Measurements from ENCODE around the gene VPS16. TPM values are rescaled to one million over a fixed set of nuclear protein-coding genes. Genes with fewer than 3 reads are reported as not detected.

VPS16 gene
- total and polyA plus RNA-seq, 2 of the 4 experiments (the other 2 are of a cell fraction) = 38.7 to 48.0 TPM

GRCh38 chr20:2869381-2869780 lies 28.8 kb downstream of the VPS16 start:
- dilution Hi-C loops (cut with HindIII; ENCODE audit: low sequenced_read_pairs, unreplicated experiment) = no loop called here
- in situ Hi-C loops (cut with MboI; ENCODE audit: low sequenced_read_pairs) = no loop called here
- TF ChIP-seq RAD21 (IDR thresholded peaks at IDR 0.05; ENCODE audit: low read length) (no peak), MAFK (IDR thresholded peaks at IDR 0.05; ENCODE audit: low read depth, low read length) (no peak), NFE2L2 (IDR thresholded peaks at IDR 0.05; ENCODE audit: low read depth, low read length) (no peak), FOS (IDR thresholded peaks at IDR 0.05; ENCODE audit: low read depth, low read length) (no peak), ELK1 (IDR thresholded peaks at IDR 0.05; ENCODE audit: borderline replicate concordance, low read depth, low read length) (no peak), MAZ (IDR thresholded peaks at IDR 0.05; ENCODE audit: borderline replicate concordance, low read depth, low read length) (no peak)

More at GRCh38 chr20:2869381-2869780, 28.8 kb downstream of the VPS16 start:
- Histone ChIP-seq H3K27ac (ENCODE audit: insufficient read depth, low read length) (no peak overlapping the region), H3K9ac (ENCODE audit: low read depth, low read length) (no peak overlapping the region), H3K9me1 (ENCODE audit: insufficient read depth, low read length) (peaks cover 14% of the 10 kb centered on the region), H3K4me3 (ENCODE audit: insufficient read depth, low read depth, low read length) (no peak overlapping the region), H3K23ac (ENCODE audit: low read depth, low read length) (no peak overlapping the region), H4K20me1 (ENCODE audit: insufficient read depth, low read length) (no peaks in the 10 kb centered on the region), H3K4ac (ENCODE audit: low read depth, low read length) (no peak overlapping the region), H3K79me1 (ENCODE audit: low read depth in 1 of 2, low read length in 2 of 2) (peaks cover 4 to 13% of the 10 kb centered on the region in 2 experiments; a peak in 3 of 4 replicates), H4K8ac (ENCODE audit: low read depth in 2 of 2, low read length in 2 of 2) (no peak overlapping the region), H3K36me3 (ENCODE audit: control insufficient read depth, insufficient read depth, low read length) (peaks cover 25% of the 10 kb centered on the region), H3K4me2 (ENCODE audit: low read depth, low read length) (no peak overlapping the region), H4K91ac (ENCODE audit: insufficient read depth, low read depth, low read length) (no peak overlapping the region), H3K9me3 (ENCODE audit: control insufficient read depth, insufficient read depth, low read length) (no peaks in the 10 kb centered on the region), H4K5ac (ENCODE audit: low read depth, low read length) (no peak overlapping the region), H2AFZ (replicated peaks; ENCODE audit: low read length, poor library complexity) (no peak overlapping the region), H3K14ac (replicated peaks; ENCODE audit: low read depth, low read length) (no peak overlapping the region), H2BK5ac (ENCODE audit: low read depth, low read length, poor library complexity, severe bottlenecking) (no peak overlapping the region), H2BK20ac (ENCODE audit: low read depth, low read length) (no peak overlapping the region), H3K4me1 (ENCODE audit: control insufficient read depth, insufficient read depth, low read length) (peaks cover 12% of the 10 kb centered on the region), H2AK5ac (ENCODE audit: low read depth, low read length) (no peak overlapping the region), H2AK9ac (replicated peaks; ENCODE audit: low read depth, low read length, poor library complexity) (peak overlapping the region; percentile 58), H3K27me3 (ENCODE audit: control insufficient read depth, insufficient read depth, low read length) (no peaks in the 10 kb centered on the region), H2BK15ac (ENCODE audit: low read depth, low read length) (no peak overlapping the region), H2BK120ac (ENCODE audit: low read depth, low read length) (no peak overlapping the region; the same call in 1 of the 2 replicates), H3K56ac (ENCODE audit: extremely low read depth, insufficient read depth, low read length) (no peak overlapping the region), H3K18ac (ENCODE audit: low read depth, low read length) (no peak overlapping the region)
- BruUV-seq (replicated peaks) = no TSS peak
- POLR2A ChIA-PET (ENCODE audit: unreplicated experiment) = no interaction called here
- intact Hi-C loops (cut with micrococcal nuclease) = no loop called here
- WGBS, 2 experiments (ENCODE audit: extremely low coverage in 2 of 2, insufficient read length in 1 of 2) = 100% methylated on average over 1 of the region's 3 CpGs; no CpG with 5 or more reads in 1 of the 2 experiments
- CTCF ChIA-PET = no interaction called here
- ATAC-seq (ENCODE audit: low read depth) (no peak), DNase-seq (no peak)
